HFFc6 (cell line): ENCODE measurements around the gene FSIP1. TPM values are rescaled to one million over a fixed set of nuclear protein-coding genes. Genes with fewer than 3 reads are reported as not detected.

Experiments used
- DNase-seq: peaks from one replicate; pipeline ENCODE4 v3.0.0-alpha.2; 2018
- H3K27ac Mint-ChIP-seq: 2 replicates; pipeline ENCODE4 v1.8.0; 2020; ENCODE audit warnings: mild to moderate bottlenecking, mixed read lengths
- H3K27me3 Mint-ChIP-seq: 2 replicates; pipeline ENCODE4 v1.8.0; 2021; ENCODE audit warnings: mild to moderate bottlenecking, moderate library complexity, mixed read lengths; ENCODE audit not compliant: insufficient read depth
- H3K36me3 Mint-ChIP-seq: 2 replicates; pipeline ENCODE4 v1.8.0; 2021; ENCODE audit warnings: low read depth, mixed read lengths
- H3K4me1 Mint-ChIP-seq: 2 replicates; pipeline ENCODE4 v1.8.0; 2020; ENCODE audit warnings: low read depth, mixed read lengths
- H3K4me3 Mint-ChIP-seq: 2 replicates; pipeline ENCODE4 v1.8.0; 2020; ENCODE audit warnings: mild to moderate bottlenecking, moderate library complexity, mixed read lengths
- H3K9me3 Mint-ChIP-seq: 2 replicates; pipeline ENCODE4 v1.8.0; 2020; ENCODE audit warnings: mild to moderate bottlenecking, mixed read lengths
- total RNA-seq, 6 experiments: library from RNA; stranded (reverse); fragmentation: NEBNext Ultra II Directional; extraction: Animal tissue kit (Norgen Biotek cat#: 25700); gene quantifications; 2 replicates in 1 of 6; 3 replicates in 5 of 6; pipeline ENCODE4 v1.2.3, GENCODE V29; 2021
- TF ChIP-seq, protein P1 (sequence below): fragments of 200-600 bp; sonication (generic); IDR thresholded peaks from 2 replicates; pipeline ENCODE4 v1.5.0; 2021; ENCODE audit warnings: antibody characterized with exemption, mild to moderate bottlenecking

FSIP1 gene
- total RNA-seq, 6 experiments from 2014 or later = 1.2 to 2.0 (median 1.3) TPM

DNA sequence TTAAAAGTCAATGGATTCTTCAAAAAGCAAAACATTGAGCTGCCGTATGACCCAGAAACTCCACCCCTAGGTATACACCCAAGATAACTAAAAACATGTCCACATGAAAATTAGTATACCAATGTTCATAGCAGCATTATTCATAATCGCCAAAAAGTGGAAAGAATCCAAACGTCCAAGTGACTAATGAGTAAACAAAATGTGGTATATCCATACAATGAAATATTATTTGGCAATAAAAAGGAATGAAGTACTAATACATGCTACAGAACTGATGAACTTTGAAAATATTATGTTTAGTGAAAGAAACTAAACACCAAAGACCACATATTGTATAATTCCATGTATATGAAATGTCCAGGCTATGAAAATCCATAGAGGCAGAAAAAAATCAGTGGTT lies 123.9 kb downstream of the FSIP1 start:
- Mint-ChIP-seq H3K27me3 (no peaks in the 10 kb centered on the region), H3K9me3 (no peaks in the 10 kb centered on the region; the same call in 1 of the 2 replicates), H3K4me3 (no peak overlapping the region), H3K36me3 (peaks cover 17% of the 10 kb centered on the region), H3K27ac (no peak overlapping the region), H3K4me1 (peaks cover 53% of the 10 kb centered on the region)
- no peak for DNase-seq
- TF ChIP-seq, protein P1, sequence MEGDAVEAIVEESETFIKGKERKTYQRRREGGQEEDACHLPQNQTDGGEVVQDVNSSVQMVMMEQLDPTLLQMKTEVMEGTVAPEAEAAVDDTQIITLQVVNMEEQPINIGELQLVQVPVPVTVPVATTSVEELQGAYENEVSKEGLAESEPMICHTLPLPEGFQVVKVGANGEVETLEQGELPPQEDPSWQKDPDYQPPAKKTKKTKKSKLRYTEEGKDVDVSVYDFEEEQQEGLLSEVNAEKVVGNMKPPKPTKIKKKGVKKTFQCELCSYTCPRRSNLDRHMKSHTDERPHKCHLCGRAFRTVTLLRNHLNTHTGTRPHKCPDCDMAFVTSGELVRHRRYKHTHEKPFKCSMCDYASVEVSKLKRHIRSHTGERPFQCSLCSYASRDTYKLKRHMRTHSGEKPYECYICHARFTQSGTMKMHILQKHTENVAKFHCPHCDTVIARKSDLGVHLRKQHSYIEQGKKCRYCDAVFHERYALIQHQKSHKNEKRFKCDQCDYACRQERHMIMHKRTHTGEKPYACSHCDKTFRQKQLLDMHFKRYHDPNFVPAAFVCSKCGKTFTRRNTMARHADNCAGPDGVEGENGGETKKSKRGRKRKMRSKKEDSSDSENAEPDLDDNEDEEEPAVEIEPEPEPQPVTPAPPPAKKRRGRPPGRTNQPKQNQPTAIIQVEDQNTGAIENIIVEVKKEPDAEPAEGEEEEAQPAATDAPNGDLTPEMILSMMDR = no peak

- H3K4me3 Mint-ChIP-seq = peak overlapping the region; percentile 36; the same call in 1 of the 2 replicates
- DNase-seq = peak; percentile 52
- peaks cover 17% of the 10 kb centered on the region for H3K36me3 Mint-ChIP-seq
- peaks cover 46% of the 10 kb centered on the region for H3K4me1 Mint-ChIP-seq
- no peaks in the 10 kb centered on the region for H3K27me3 Mint-ChIP-seq
- H3K27ac Mint-ChIP-seq = peak overlapping the region; percentile 53
- TF ChIP-seq, protein P1 = no peak
- H3K9me3 Mint-ChIP-seq = no peaks in the 10 kb centered on the region; the same call in 1 of the 2 replicates
Observed at GRCh38 chr15:39657668-39658067, 125.0 kb downstream of the FSIP1 start.

GRCh38 chr15:39657181-39657580 lies 125.5 kb downstream of the FSIP1 start:
- no peak for DNase-seq
- no peaks in the 10 kb centered on the region; the same call in 1 of the 2 replicates for H3K9me3 Mint-ChIP-seq
- TF ChIP-seq, protein P1 = no peak
- H3K27ac Mint-ChIP-seq = peak overlapping the region; percentile 53; the same call in 1 of the 2 replicates
- H3K4me3 Mint-ChIP-seq = peak overlapping the region; percentile 32; the same call in 1 of the 2 replicates
- no peaks in the 10 kb centered on the region for H3K27me3 Mint-ChIP-seq
- H3K36me3 Mint-ChIP-seq = peaks cover 17% of the 10 kb centered on the region
- H3K4me1 Mint-ChIP-seq = peaks cover 42% of the 10 kb centered on the region

DNA sequence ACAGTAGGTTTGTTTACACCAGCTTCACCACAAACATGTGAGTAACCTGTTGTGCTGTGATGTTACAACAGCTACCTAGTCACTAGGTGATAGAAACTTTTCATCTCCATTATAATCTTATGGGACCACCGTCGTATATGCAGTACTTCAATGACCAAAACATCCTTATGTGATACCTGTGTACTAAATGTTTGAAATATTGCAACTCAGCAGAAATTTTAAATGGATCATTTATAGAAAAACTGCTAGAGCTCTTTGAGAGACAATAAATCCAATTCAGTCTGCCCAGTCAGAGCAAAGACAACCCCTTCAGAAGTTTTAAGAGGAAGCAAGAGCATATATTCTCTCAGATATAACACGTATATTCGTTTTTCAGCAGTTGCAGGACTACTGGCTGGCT lies 128.3 kb downstream of the FSIP1 start:
- Mint-ChIP-seq H3K4me3 (no peak overlapping the region), H3K27me3 (no peaks in the 10 kb centered on the region), H3K36me3 (peaks cover 12% of the 10 kb centered on the region), H3K27ac (no peak overlapping the region), H3K9me3 (no peaks in the 10 kb centered on the region; the same call in 1 of the 2 replicates), H3K4me1 (peaks cover 27% of the 10 kb centered on the region)
- TF ChIP-seq, protein P1 = no peak
- DNase-seq = no peak

GRCh38 chr15:39651881-39652280 lies 130.8 kb downstream of the FSIP1 start:
- Mint-ChIP-seq H3K27ac (no peak overlapping the region), H3K9me3 (no peaks in the 10 kb centered on the region), H3K27me3 (no peaks in the 10 kb centered on the region), H3K36me3 (peaks cover 1% of the 10 kb centered on the region; the same call in 1 of the 2 replicates), H3K4me3 (no peak overlapping the region), H3K4me1 (peaks cover 14% of the 10 kb centered on the region)
- TF ChIP-seq, protein P1 = no peak
- no peak for DNase-seq

GRCh38 chr15:39651295-39651694 lies 131.3 kb downstream of the FSIP1 start:
- H3K36me3 Mint-ChIP-seq = no peaks in the 10 kb centered on the region
- no peaks in the 10 kb centered on the region for H3K9me3 Mint-ChIP-seq
- H3K27me3 Mint-ChIP-seq = no peaks in the 10 kb centered on the region
- H3K4me3 Mint-ChIP-seq = no peak overlapping the region
- no peak overlapping the region for H3K27ac Mint-ChIP-seq
- DNase-seq = no peak
- peaks cover 8% of the 10 kb centered on the region for H3K4me1 Mint-ChIP-seq
- TF ChIP-seq, protein P1 = no peak
